A549 (cell line): Measurements from ENCODE around the gene NTRK2. TPM values are rescaled to one million over a fixed set of nuclear protein-coding genes. Genes with fewer than 3 reads are reported as not detected.

ENCODE experiments used
- ATAC-seq, 2 experiments: fragments of 200-7000 bp in 1 of 2; fragments of >200 bp in 1 of 2; cut with Nextera tagmentation in 1 of 2; cut with Tn5 transposase in 1 of 2; 3 replicates each; pipeline versions ENCODE4 v1.8.0 to v1.9.1; 2018 to 2020; ENCODE audit warnings: mild to moderate bottlenecking in 1 of 2, moderate library complexity in 1 of 2
- CTCF ChIA-PET: fragments of 300-600 bp; sonication (Branson Sonifier 250); formaldehyde crosslinking; extraction: SDS; loops from one replicate; lab custom pipeline; 2021; ENCODE audit warnings: antibody characterized with exemption, inconsistent platforms; lab: Yijun Ruan, JAX
- POLR2A ChIA-PET: fragments of 350-600 bp; formaldehyde crosslinking; extraction: SDS; loops from one replicate; lab custom pipeline; 2021; ENCODE audit warnings: antibody characterized with exemption, inconsistent platforms; lab: Yijun Ruan, JAX
- DNase-seq, 2 experiments: peaks; one replicate each; pipeline versions ENCODE4 v3.0.0 to v3.0.0-alpha.2; 2011 to 2016; ENCODE audit warnings: low read depth in 1 of 2, low spot score in 1 of 2
- FAIRE-seq: peaks from 2 replicates; lab custom pipeline; 2011; peaks lifted over from hg19 to GRCh38; lab: Jason Lieb, UNC
- H3K27ac ChIP-seq, 2 experiments: fragments of >200 bp; sonication (Bioruptor Twin); formaldehyde crosslinking; 3 replicates each; pipeline ENCODE4 v1.5.1; 2016 to 2017
- H3K4me1 ChIP-seq: fragments of >200 bp; sonication (Bioruptor Twin); formaldehyde crosslinking; 3 replicates; pipeline ENCODE4 v1.6.1; 2016
- H3K4me2 ChIP-seq: fragments of >200 bp; sonication (Bioruptor Twin); formaldehyde crosslinking; 3 replicates; pipeline ENCODE4 v1.6.1; 2016
- H3K4me3 ChIP-seq: fragments of >200 bp; sonication (Bioruptor Twin); formaldehyde crosslinking; 3 replicates; pipeline ENCODE4 v1.5.1; 2016
- H3K9me3 ChIP-seq: fragments of >200 bp; sonication (Bioruptor Twin); formaldehyde crosslinking; 3 replicates; pipeline ENCODE4 v1.6.1; 2016
- ATOH8 ChIP-seq: fragments of 250-450 bp; sonication (Bioruptor Pico); IDR thresholded peaks from 2 replicates; pipeline ENCODE4 v1.5.0; 2020; ENCODE audit warnings: low read depth, mild to moderate bottlenecking, moderate library complexity
- BCL3 ChIP-seq: fragments of >200 bp; sonication (Bioruptor Twin); formaldehyde crosslinking; IDR thresholded peaks from 3 replicates; pipeline ENCODE4 v1.6.1; 2016
- CHD4 ChIP-seq: fragments of 200-600 bp; sonication (generic); IDR thresholded peaks from 2 replicates; pipeline ENCODE4 v1.6.1; 2016; ENCODE audit warnings: antibody characterized with exemption, mild to moderate bottlenecking, borderline replicate concordance
- CTCF ChIP-seq: fragments of >200 bp; sonication (Bioruptor Twin); formaldehyde crosslinking; IDR thresholded peaks from 3 replicates; pipeline ENCODE4 v1.5.1; 2016
- E2F6 ChIP-seq: IDR thresholded peaks from 2 replicates; pipeline ENCODE4 v1.6.1; 2012; ENCODE audit warnings: low read depth, borderline replicate concordance
- EP300 ChIP-seq, 2 experiments: fragments of >200 bp; sonication (Bioruptor Twin); formaldehyde crosslinking; IDR thresholded peaks; 2 replicates in 1 of 2; 3 replicates in 1 of 2; pipeline ENCODE4 v1.6.1; 2016 to 2017
- FOSB ChIP-seq: fragments of 250-450 bp; sonication (Bioruptor Pico); IDR thresholded peaks from 2 replicates; pipeline ENCODE4 v1.5.0; 2020; ENCODE audit warnings: mild to moderate bottlenecking, moderate library complexity
- FOSL2 ChIP-seq, 2 experiments: fragments of 450-650 bp in 1 of 2; fragments of >200 bp in 1 of 2; sonication (Bioruptor Twin) in 1 of 2; formaldehyde crosslinking; IDR thresholded peaks; 2 replicates each; pipeline versions ENCODE4 v1.5.0 to v1.6.1; 2016 to 2020; ENCODE audit warnings: mild to moderate bottlenecking in 1 of 2, moderate library complexity in 1 of 2
- HMGXB4 ChIP-seq: fragments of 250-450 bp; sonication (Bioruptor Pico); IDR thresholded peaks from 2 replicates; pipeline ENCODE4 v1.5.0; 2021; ENCODE audit warnings: mild to moderate bottlenecking, moderate library complexity, borderline replicate concordance
- JUN ChIP-seq, 2 experiments: fragments of >200 bp; sonication (Bioruptor Twin); formaldehyde crosslinking; IDR thresholded peaks; 2 replicates in 1 of 2; 3 replicates in 1 of 2; pipeline ENCODE4 v1.6.1; 2016 to 2017
- KDM1A ChIP-seq: fragments of 200-600 bp; sonication (generic); IDR thresholded peaks from 2 replicates; pipeline ENCODE4 v1.6.1; 2016; ENCODE audit warnings: low read depth, mild to moderate bottlenecking
- NFE2L2 ChIP-seq: fragments of 150-350 bp; conservative IDR thresholded peaks from 2 replicates; pipeline ENCODE4 v1.6.1; 2014; ENCODE audit warnings: low read length
- NPAS2 ChIP-seq: fragments of 250-450 bp; sonication (Bioruptor Pico); IDR thresholded peaks from 2 replicates; pipeline ENCODE4 v1.8.0; 2022; ENCODE audit warnings: mild to moderate bottlenecking, moderate library complexity, borderline replicate concordance
- RARB ChIP-seq: fragments of 250-450 bp; sonication (Bioruptor Pico); IDR thresholded peaks from 2 replicates; pipeline ENCODE4 v1.8.0; 2021; ENCODE audit warnings: mild to moderate bottlenecking, moderate library complexity
- REST ChIP-seq: fragments of 200-600 bp; sonication (generic); IDR thresholded peaks from 2 replicates; pipeline ENCODE4 v1.6.1; 2016; ENCODE audit warnings: antibody characterized with exemption, mild to moderate bottlenecking, moderate library complexity
- SREBF2 ChIP-seq: fragments of 450-650 bp; IDR thresholded peaks from 2 replicates; pipeline ENCODE4 v1.6.1; 2014; ENCODE audit warnings: mild to moderate bottlenecking, moderate library complexity
- TFCP2L1 ChIP-seq: fragments of 250-450 bp; sonication (Bioruptor Pico); IDR thresholded peaks from 2 replicates; pipeline ENCODE4 v1.5.0; 2021; ENCODE audit warnings: mild to moderate bottlenecking
- TP53 ChIP-seq: fragments of 250-450 bp; sonication (Bioruptor Pico); IDR thresholded peaks from 2 replicates; pipeline ENCODE4 v1.5.0; 2021; ENCODE audit warnings: mild to moderate bottlenecking, moderate library complexity
- ZC3H11A ChIP-seq: fragments of 450-650 bp; IDR thresholded peaks from 2 replicates; pipeline ENCODE4 v1.6.1; 2014; ENCODE audit warnings: antibody characterized with exemption, mild to moderate bottlenecking
- WGBS: methylation state at CpG from one replicate; pipeline ENCODE4 v1.1.6; 2017; ENCODE audit errors: missing lambda C conversion rate; 5-methylcytosine and 5-hydroxymethylcytosine counted together
- polyA plus RNA-seq, 4 experiments: library from polyadenylated mRNA; depleted of rRNA in 3 of 4; stranded (reverse); fragments of >200 nt; fragmentation: RNase III in 1 of 4; extraction: RNeasy Plus Mini Kit Qiagen cat#74134 plus additional on column Dnase treatment in 1 of 4; gene quantifications; 2 replicates in 3 of 4; 3 replicates in 1 of 4; pipeline ENCODE4 v1.2.3, GENCODE V29; 2011 to 2017

The NTRK2 gene
- polyA plus RNA-seq, 2 of the 4 experiments (the other 2 are of a cell fraction) = 0.03 TPM

GRCh38 chr9:84937581-84937980, 268.1 kb downstream of the NTRK2 start:
- CTCF ChIA-PET = interaction anchor here (0.7 to 1.1 kb wide), 3 partner anchors 12 to 244 kb away, joined by 3 to 4 read pairs (median 3); no protein-coding TSS in a partner anchor
- Histone ChIP-seq H3K4me2 (no peak overlapping the region), H3K9me3 (no peaks in the 10 kb centered on the region), H3K4me3 (no peak overlapping the region), H3K27ac (no peak overlapping the region), H3K4me1 (no peaks in the 10 kb centered on the region)
- DNase-seq (no peak), ATAC-seq (no peak), FAIRE-seq (no peak)
- TF ChIP-seq SREBF2 (no peak), REST (no peak), RARB (CRISPR knock-in tag) (no peak), CHD4 (no peak), ATOH8 (CRISPR knock-in tag) (no peak), NFE2L2 (no peak), TP53 (CRISPR knock-in tag) (no peak), JUN (IDR thresholded peaks at IDR 0.05) (no peak), HMGXB4 (CRISPR knock-in tag) (no peak), ZC3H11A (no peak), EP300 (IDR thresholded peaks at IDR 0.05) (no peak), KDM1A (no peak), FOSL2 (IDR thresholded peaks at IDR 0.05) (no peak), FOSL2 (CRISPR knock-in tag; IDR thresholded peaks at IDR 0.05) (no peak), TFCP2L1 (no peak), E2F6 (no peak), FOSB (CRISPR knock-in tag) (no peak), CTCF (no peak), NPAS2 (CRISPR knock-in tag) (no peak), BCL3 (no peak)
- WGBS = 53% methylated on average over 3 of the region's 3 CpGs
- POLR2A ChIA-PET = no interaction called here
